WTC11 (cell line): ENCODE measurements around the gene AHNAK2. TPM values are rescaled to one million over a fixed set of nuclear protein-coding genes. Genes with fewer than 3 reads are reported as not detected.

Experiments
- ATAC-seq: fragments of 200-7000 bp; cut with Tn5 transposase; 2 replicates; pipeline ENCODE4 v1.10.0; 2021; ENCODE audit warnings: mild to moderate bottlenecking, moderate library complexity
- CTCF ChIA-PET: fragments of 300-600 bp; sonication (Branson Sonifier 250); formaldehyde crosslinking; loops from one replicate; lab custom pipeline; 2021; ENCODE audit warnings: antibody characterized with exemption; lab: Charles Lee
- POLR2A ChIA-PET: fragments of 350-600 bp; sonication (Branson Sonifier 250); formaldehyde crosslinking; loops from one replicate; lab custom pipeline; 2021; ENCODE audit warnings: antibody characterized with exemption; lab: Charles Lee
- DNase-seq: peaks from one replicate; pipeline ENCODE4 v3.0.0; 2021; ENCODE audit warnings: low spot score
- H3K27ac Mint-ChIP-seq: 2 replicates; pipeline ENCODE4 v1.8.0; 2021; ENCODE audit warnings: mixed read lengths
- H3K27me3 Mint-ChIP-seq: 2 replicates; pipeline ENCODE4 v1.8.0; 2021; ENCODE audit warnings: low read depth, mild to moderate bottlenecking, moderate library complexity, mixed read lengths
- H3K36me3 Mint-ChIP-seq: 2 replicates; pipeline ENCODE4 v1.8.0; 2021; ENCODE audit warnings: mixed read lengths
- H3K4me1 Mint-ChIP-seq: 2 replicates; pipeline ENCODE4 v1.8.0; 2022; ENCODE audit warnings: mixed read lengths
- H3K4me3 Mint-ChIP-seq: 2 replicates; pipeline ENCODE4 v1.8.0; 2021; ENCODE audit warnings: mild to moderate bottlenecking, moderate library complexity, mixed read lengths
- H3K9me3 Mint-ChIP-seq: 2 replicates; pipeline ENCODE4 v1.8.0; 2021; ENCODE audit warnings: mixed read lengths
- ATF6 ChIP-seq: sonication (generic); formaldehyde crosslinking; IDR thresholded peaks from 2 replicates; pipeline ENCODE4 v1.8.1; 2023; ENCODE audit warnings: mild to moderate bottlenecking, missing genetic modification reagents
- CBFB ChIP-seq: sonication (generic); formaldehyde crosslinking; IDR thresholded peaks from 2 replicates; pipeline ENCODE4 v1.8.1; 2022; ENCODE audit warnings: mild to moderate bottlenecking, low read depth, missing genetic modification reagents
- ELF4 ChIP-seq: sonication (generic); formaldehyde crosslinking; IDR thresholded peaks from 2 replicates; pipeline ENCODE4 v1.8.1; 2022; ENCODE audit warnings: low read depth, mild to moderate bottlenecking, moderate library complexity, missing genetic modification reagents
- GRHL2 ChIP-seq: fragments of 250-450 bp; sonication (Bioruptor Pico); IDR thresholded peaks from 2 replicates; pipeline ENCODE4 v1.8.0; 2022; ENCODE audit warnings: mild to moderate bottlenecking, moderate library complexity; ENCODE audit not compliant: insufficient replicate concordance, severe bottlenecking
- MXD4 ChIP-seq: fragments of 250-450 bp; sonication (Bioruptor Pico); IDR thresholded peaks from 2 replicates; pipeline ENCODE4 v1.8.0; 2021; ENCODE audit warnings: mild to moderate bottlenecking, moderate library complexity, borderline replicate concordance
- PRRX2 ChIP-seq: fragments of 250-450 bp; sonication (Bioruptor Pico); IDR thresholded peaks from 2 replicates; pipeline ENCODE4 v1.8.0; 2021; ENCODE audit warnings: mild to moderate bottlenecking
- RELA ChIP-seq: sonication (generic); formaldehyde crosslinking; IDR thresholded peaks from 2 replicates; pipeline ENCODE4 v1.8.1; 2022; ENCODE audit warnings: missing genetic modification reagents, mild to moderate bottlenecking, borderline replicate concordance
- SP1 ChIP-seq: sonication (generic); formaldehyde crosslinking; conservative IDR thresholded peaks from 2 replicates; pipeline ENCODE4 v1.8.1; 2022; ENCODE audit warnings: missing genetic modification reagents
- TEAD1 ChIP-seq: sonication (generic); formaldehyde crosslinking; IDR thresholded peaks from 2 replicates; pipeline ENCODE4 v1.8.0; 2022; ENCODE audit warnings: mild to moderate bottlenecking, missing genetic modification reagents
- TEAD4 ChIP-seq: sonication (generic); formaldehyde crosslinking; IDR thresholded peaks from 2 replicates; pipeline ENCODE4 v1.8.0; 2022; ENCODE audit warnings: mild to moderate bottlenecking, missing genetic modification reagents
- ZBTB21 ChIP-seq: sonication (generic); formaldehyde crosslinking; IDR thresholded peaks from 2 replicates; pipeline ENCODE4 v1.8.1; 2023; ENCODE audit warnings: mild to moderate bottlenecking, missing genetic modification reagents, borderline replicate concordance
- ZMAT4 ChIP-seq: fragments of 250-450 bp; sonication (Bioruptor Pico); IDR thresholded peaks from 2 replicates; pipeline ENCODE4 v1.9.0; 2021; ENCODE audit warnings: mild to moderate bottlenecking
- ZNF423 ChIP-seq: fragments of 250-450 bp; sonication (Bioruptor Pico); IDR thresholded peaks from 2 replicates; pipeline ENCODE4 v2.1.2; 2022; ENCODE audit warnings: mild to moderate bottlenecking, moderate library complexity
- ZNF532 ChIP-seq: fragments of 250-450 bp; sonication (Bioruptor Pico); IDR thresholded peaks from 2 replicates; pipeline ENCODE4 v1.9.0; 2021; ENCODE audit warnings: mild to moderate bottlenecking, borderline replicate concordance
- total RNA-seq: library from RNA; stranded (reverse); gene quantifications from 3 replicates; pipeline ENCODE4 v1.2.3, GENCODE V29; 2021
- TF ChIP-seq, protein P1 (sequence below): sonication (generic); formaldehyde crosslinking; conservative IDR thresholded peaks from 2 replicates; pipeline ENCODE4 v1.8.1; 2023; ENCODE audit warnings: mild to moderate bottlenecking, low read depth, missing genetic modification reagents, moderate library complexity
- TF ChIP-seq, protein P2 (sequence below): fragments of 250-450 bp; sonication (Bioruptor Pico); IDR thresholded peaks from 2 replicates; pipeline ENCODE4 v1.9.0; 2021; ENCODE audit warnings: moderate library complexity, mild to moderate bottlenecking, inconsistent platforms, borderline replicate concordance
- TF ChIP-seq, protein P3 (sequence below): sonication (generic); formaldehyde crosslinking; IDR thresholded peaks from 2 replicates; pipeline ENCODE4 v1.8.1; 2023; ENCODE audit warnings: mild to moderate bottlenecking, moderate library complexity, missing genetic modification reagents

Gene AHNAK2
- total RNA-seq, 1 experiment from 2014 or later, result 3.5 TPM

DNA sequence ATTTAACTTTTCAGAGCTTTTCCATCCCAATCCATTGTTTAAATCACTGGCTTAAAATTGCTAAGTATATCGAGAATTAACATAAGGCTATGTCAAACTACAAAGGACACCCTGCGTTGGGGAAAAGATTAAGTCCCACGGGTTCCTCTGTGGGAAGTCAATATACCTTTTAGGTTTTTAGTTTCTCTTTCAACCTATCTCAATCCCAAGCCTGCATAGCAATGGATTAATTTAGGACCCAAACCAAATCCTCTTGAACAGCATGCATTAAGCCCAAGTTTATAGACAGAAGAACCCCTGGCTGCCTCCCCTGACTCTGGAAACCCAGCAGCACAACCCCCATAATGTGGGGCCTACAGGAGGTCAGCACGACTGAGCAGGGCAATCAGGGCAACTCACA is 36.5 kb upstream of the AHNAK2 start:
- H3K36me3 Mint-ChIP-seq, result peaks cover 31% of the 10 kb centered on the region
- H3K27me3 Mint-ChIP-seq, result no peaks in the 10 kb centered on the region
- ATAC-seq (no peak; the same call in 1 of the 2 replicates), DNase-seq (no peak)
- peaks cover 61% of the 10 kb centered on the region for H3K4me1 Mint-ChIP-seq
- CTCF ChIA-PET, result interaction anchor here (1.7 kb wide), 1 partner anchor 31 kb away, joined by 7 read pairs; no protein-coding TSS in a partner anchor
- no peak overlapping the region for H3K4me3 Mint-ChIP-seq
- POLR2A ChIA-PET, result no interaction called here
- TF ChIP-seq, protein P1, sequence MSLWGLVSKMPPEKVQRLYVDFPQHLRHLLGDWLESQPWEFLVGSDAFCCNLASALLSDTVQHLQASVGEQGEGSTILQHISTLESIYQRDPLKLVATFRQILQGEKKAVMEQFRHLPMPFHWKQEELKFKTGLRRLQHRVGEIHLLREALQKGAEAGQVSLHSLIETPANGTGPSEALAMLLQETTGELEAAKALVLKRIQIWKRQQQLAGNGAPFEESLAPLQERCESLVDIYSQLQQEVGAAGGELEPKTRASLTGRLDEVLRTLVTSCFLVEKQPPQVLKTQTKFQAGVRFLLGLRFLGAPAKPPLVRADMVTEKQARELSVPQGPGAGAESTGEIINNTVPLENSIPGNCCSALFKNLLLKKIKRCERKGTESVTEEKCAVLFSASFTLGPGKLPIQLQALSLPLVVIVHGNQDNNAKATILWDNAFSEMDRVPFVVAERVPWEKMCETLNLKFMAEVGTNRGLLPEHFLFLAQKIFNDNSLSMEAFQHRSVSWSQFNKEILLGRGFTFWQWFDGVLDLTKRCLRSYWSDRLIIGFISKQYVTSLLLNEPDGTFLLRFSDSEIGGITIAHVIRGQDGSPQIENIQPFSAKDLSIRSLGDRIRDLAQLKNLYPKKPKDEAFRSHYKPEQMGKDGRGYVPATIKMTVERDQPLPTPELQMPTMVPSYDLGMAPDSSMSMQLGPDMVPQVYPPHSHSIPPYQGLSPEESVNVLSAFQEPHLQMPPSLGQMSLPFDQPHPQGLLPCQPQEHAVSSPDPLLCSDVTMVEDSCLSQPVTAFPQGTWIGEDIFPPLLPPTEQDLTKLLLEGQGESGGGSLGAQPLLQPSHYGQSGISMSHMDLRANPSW (CRISPR knock-in tag), result no peak
- TF ChIP-seq ELF4 (CRISPR knock-in tag), result no peak
- no peak for TF ChIP-seq RELA (CRISPR knock-in tag)
- no peak for TF ChIP-seq TEAD4 (CRISPR knock-in tag)
- TF ChIP-seq MXD4 (CRISPR knock-in tag), result no peak
- TF ChIP-seq, protein P2, sequence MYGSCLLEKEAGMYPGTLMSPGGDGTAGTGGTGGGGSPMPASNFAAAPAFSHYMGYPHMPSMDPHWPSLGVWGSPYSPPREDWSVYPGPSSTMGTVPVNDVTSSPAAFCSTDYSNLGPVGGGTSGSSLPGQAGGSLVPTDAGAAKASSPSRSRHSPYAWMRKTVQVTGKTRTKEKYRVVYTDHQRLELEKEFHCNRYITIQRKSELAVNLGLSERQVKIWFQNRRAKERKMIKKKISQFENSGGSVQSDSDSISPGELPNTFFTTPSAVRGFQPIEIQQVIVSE (CRISPR knock-in tag), result no peak
- TF ChIP-seq, protein P3, sequence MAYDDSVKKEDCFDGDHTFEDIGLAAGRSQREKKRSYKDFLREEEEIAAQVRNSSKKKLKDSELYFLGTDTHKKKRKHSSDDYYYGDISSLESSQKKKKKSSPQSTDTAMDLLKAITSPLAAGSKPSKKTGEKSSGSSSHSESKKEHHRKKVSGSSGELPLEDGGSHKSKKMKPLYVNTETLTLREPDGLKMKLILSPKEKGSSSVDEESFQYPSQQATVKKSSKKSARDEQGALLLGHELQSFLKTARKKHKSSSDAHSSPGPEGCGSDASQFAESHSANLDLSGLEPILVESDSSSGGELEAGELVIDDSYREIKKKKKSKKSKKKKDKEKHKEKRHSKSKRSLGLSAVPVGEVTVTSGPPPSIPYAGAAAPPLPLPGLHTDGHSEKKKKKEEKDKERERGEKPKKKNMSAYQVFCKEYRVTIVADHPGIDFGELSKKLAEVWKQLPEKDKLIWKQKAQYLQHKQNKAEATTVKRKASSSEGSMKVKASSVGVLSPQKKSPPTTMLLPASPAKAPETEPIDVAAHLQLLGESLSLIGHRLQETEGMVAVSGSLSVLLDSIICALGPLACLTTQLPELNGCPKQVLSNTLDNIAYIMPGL (CRISPR knock-in tag), result no peak
- TF ChIP-seq ZNF423, result no peak
- no peak for TF ChIP-seq GRHL2
- TF ChIP-seq ZBTB21, result no peak
- no peak for TF ChIP-seq ZMAT4 (CRISPR knock-in tag)
- TF ChIP-seq ATF6 (CRISPR knock-in tag), result no peak
- TF ChIP-seq SP1 (CRISPR knock-in tag), result no peak
- TF ChIP-seq CBFB, result no peak
- no peak for TF ChIP-seq PRRX2
- TF ChIP-seq ZNF532 (CRISPR knock-in tag), result no peak
- no peak for TF ChIP-seq TEAD1 (CRISPR knock-in tag)
- no peaks in the 10 kb centered on the region for H3K9me3 Mint-ChIP-seq
- H3K27ac Mint-ChIP-seq, result peak overlapping the region; percentile 71
